B cell (primary cell): ENCODE measurements around the gene SP8. TPM values are rescaled to one million over a fixed set of nuclear protein-coding genes. Genes with fewer than 3 reads are reported as not detected.

Source experiments
- ATAC-seq: fragments of 200-7000 bp; cut with Tn5 transposase; one replicate; pipeline ENCODE4 v1.10.0; 2021; ENCODE audit warnings: low read depth, mild to moderate bottlenecking, moderate number of reproducible peaks, moderate library complexity
- CTCF ChIA-PET: fragments of 350-600 bp; sonication (Branson Sonifier 250); formaldehyde crosslinking; loops from one replicate; lab custom pipeline; 2021; ENCODE audit warnings: antibody characterized with exemption, inconsistent platforms; lab: Charles Lee
- POLR2A ChIA-PET: fragments of 350-600 bp; sonication (Branson Sonifier 250); formaldehyde crosslinking; loops from one replicate; lab custom pipeline; 2021; ENCODE audit warnings: antibody characterized with exemption; lab: Charles Lee
- DNase-seq: peaks from one replicate; pipeline ENCODE4 v3.0.0; 2013
- H2AFZ ChIP-seq: 2 replicates; pipeline ENCODE4 v1.6.1; 2012; ENCODE audit warnings: mild to moderate bottlenecking, low read depth, low read length; ENCODE audit not compliant: insufficient read depth, poor library complexity, severe bottlenecking
- H3K27ac ChIP-seq, 2 donors: 1 replicate in 1 of 2; 2 replicates in 1 of 2; pipeline ENCODE4 v1.5.1; 2012 to 2013; ENCODE audit warnings: low read length in 2 of 2, mild to moderate bottlenecking in 2 of 2, moderate library complexity in 1 of 2
- H3K27me3 ChIP-seq, 4 experiments: fragments of 200-600 bp in 1 of 4; sonication (generic) in 1 of 4; replicated peaks in 1 of 4; 1 replicate in 2 of 4; 2 replicates in 2 of 4; pipeline versions ENCODE4 v1.6.1 to v1.7.0; 2013 to 2016; ENCODE audit warnings: low read length in 3 of 4, mild to moderate bottlenecking in 2 of 4, mixed read lengths in 1 of 4, moderate library complexity in 1 of 4; ENCODE audit not compliant: insufficient read depth in 4 of 4, control insufficient read depth in 3 of 4; ENCODE audit errors: control extremely low read depth in 1 of 4
- H3K36me3 ChIP-seq, 2 experiments: replicated peaks in 1 of 2; 1 replicate in 1 of 2; 2 replicates in 1 of 2; pipeline versions ENCODE4 v1.6.1 to v1.7.1; 2013; ENCODE audit warnings: low read length in 1 of 2; ENCODE audit not compliant: insufficient read depth in 2 of 2, control insufficient read depth in 1 of 2; ENCODE audit errors: control extremely low read depth in 1 of 2, extremely low read depth in 1 of 2
- H3K4me1 ChIP-seq, 2 donors: fragments of 200-600 bp in 1 of 2; sonication (generic) in 1 of 2; 1 replicate in 1 of 2; 2 replicates in 1 of 2; pipeline versions ENCODE4 v1.5.1 to v1.6.1; 2013 to 2017; ENCODE audit warnings: low read length in 2 of 2; ENCODE audit not compliant: control insufficient read depth in 2 of 2, insufficient read depth in 2 of 2
- H3K4me2 ChIP-seq: replicated peaks from 2 replicates; pipeline ENCODE3; 2012; ENCODE audit warnings: mild to moderate bottlenecking, low read depth, low read length; ENCODE audit not compliant: poor library complexity, severe bottlenecking
- H3K4me3 ChIP-seq, 5 experiments: fragments of 200-600 bp in 1 of 5; sonication (generic) in 1 of 5; 1 replicate in 3 of 5; 2 replicates in 2 of 5; pipeline versions ENCODE4 v1.5.1 to v1.7.0; 2011 to 2016; ENCODE audit warnings: low read length in 4 of 5, mild to moderate bottlenecking in 4 of 5, low read depth in 2 of 5, control low read depth in 1 of 5, moderate library complexity in 1 of 5; ENCODE audit not compliant: insufficient read depth in 1 of 5; ENCODE audit errors: control extremely low read depth in 1 of 5, extremely low read depth in 1 of 5
- H3K79me2 ChIP-seq: fragments of 200-600 bp; sonication (generic); one replicate; pipeline ENCODE4 v1.6.0; 2016; ENCODE audit warnings: low read length; ENCODE audit not compliant: control insufficient read depth, insufficient read depth
- H3K9ac ChIP-seq: fragments of 200-600 bp; sonication (generic); 2 replicates; pipeline ENCODE4 v1.6.1; 2017; ENCODE audit warnings: mild to moderate bottlenecking, low read length, moderate library complexity
- H3K9me3 ChIP-seq, 3 donors: one replicate each; pipeline versions ENCODE4 v1.6.1 to v1.7.1; 2013; ENCODE audit warnings: low read length in 2 of 3; ENCODE audit not compliant: control insufficient read depth in 2 of 3, insufficient read depth in 1 of 3; ENCODE audit errors: control extremely low read depth in 1 of 3
- H4K20me1 ChIP-seq: 2 replicates; pipeline ENCODE4 v1.6.0; 2012; ENCODE audit warnings: mild to moderate bottlenecking, low read length; ENCODE audit not compliant: insufficient read depth, control insufficient read depth, poor library complexity, severe bottlenecking
- H3K27ac Mint-ChIP-seq: one replicate; pipeline ENCODE4 v1.8.0; 2021; ENCODE audit warnings: mixed read lengths
- H3K27me3 Mint-ChIP-seq: one replicate; pipeline ENCODE4 v1.8.0; 2021; ENCODE audit warnings: mixed read lengths
- H3K4me1 Mint-ChIP-seq: one replicate; pipeline ENCODE4 v1.8.0; 2021; ENCODE audit warnings: mixed read lengths
- H3K4me3 Mint-ChIP-seq: one replicate; pipeline ENCODE4 v1.8.0; 2021; ENCODE audit warnings: mixed read lengths
- H3K9me3 Mint-ChIP-seq: one replicate; pipeline ENCODE4 v1.8.0; 2022; ENCODE audit warnings: mixed read lengths; ENCODE audit not compliant: insufficient read depth
- EZH2 ChIP-seq: IDR thresholded peaks from 2 replicates; pipeline ENCODE4 v1.6.1; 2012; ENCODE audit warnings: borderline replicate concordance, low read depth, mild to moderate bottlenecking, moderate library complexity, low read length; ENCODE audit not compliant: insufficient read depth, poor library complexity, severe bottlenecking
- WGBS: methylation state at CpG from one replicate; pipeline ENCODE4 v1.1.5; 2013; ENCODE audit warnings: missing lambda C conversion rate; ENCODE audit not compliant: insufficient coverage; 5-methylcytosine and 5-hydroxymethylcytosine counted together
- intact Hi-C: fragments of 100-400 bp; cut with micrococcal nuclease; formaldehyde crosslinking; loops from one replicate; pipeline ENCODE4 v1.10.0; 2022
- polyA plus RNA-seq: library from polyadenylated mRNA; depleted of rRNA; stranded (reverse); fragments of >200 nt; gene quantifications from 2 replicates; pipeline ENCODE4 v1.2.3, GENCODE V29; 2012
- total RNA-seq, 2 donors: library from RNA; stranded (reverse); fragments of 120-200 nt in 1 of 2; gene quantifications; 1 replicate in 1 of 2; 2 replicates in 1 of 2; pipeline versions ENCODE4 v1.2.3 to v1.2.4, GENCODE V29; 2013 to 2022
- TF ChIP-seq, protein P1 (sequence below): fragments of 200-600 bp; IDR thresholded peaks from one replicate; pipeline ENCODE4 v1.8.0; 2022; ENCODE audit warnings: antibody characterized with exemption, mild to moderate bottlenecking

Gene SP8
- total and polyA plus RNA-seq, 2 donors (not counting 1 experiment from before 2014, with no cell fraction given), result not detected

DNA sequence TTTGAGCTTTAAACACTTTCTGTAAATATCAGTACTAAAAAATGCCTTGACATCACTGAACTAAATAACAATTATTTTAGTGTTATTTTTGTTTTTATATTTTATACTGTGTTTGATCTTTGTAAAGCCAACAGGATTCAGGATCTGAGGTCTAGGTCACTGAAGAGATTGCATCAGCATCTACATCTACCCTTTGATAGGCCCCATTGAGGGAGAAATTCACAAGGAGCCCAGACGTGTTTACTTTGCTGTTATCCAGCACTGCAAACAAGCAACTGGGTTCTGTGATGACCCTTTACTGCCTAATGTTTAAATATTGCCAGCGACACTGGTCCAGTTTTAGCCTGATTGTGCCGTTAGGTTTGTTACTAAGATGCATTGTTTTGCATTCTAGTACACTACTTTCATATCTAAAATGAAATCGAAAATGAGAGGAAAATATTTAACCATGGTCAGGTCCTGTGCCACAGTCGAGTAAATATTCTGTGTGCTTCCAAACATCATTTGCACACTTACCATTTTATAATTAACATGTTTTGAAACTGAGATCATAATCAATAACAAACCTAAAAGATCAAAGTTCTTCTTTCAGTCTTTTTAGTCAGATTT lies 48.7 kb downstream of the SP8 start:
- Histone ChIP-seq H3K4me1 (no peaks in the 10 kb centered on the region), H3K36me3 (no peaks in the 10 kb centered on the region), H2AFZ (no peak overlapping the region), H3K9ac (no peak overlapping the region), H4K20me1 (no peaks in the 10 kb centered on the region), H3K4me2 (no peak overlapping the region), H3K9me3 (no peaks in the 10 kb centered on the region), H3K4me3 (no peak overlapping the region), H3K79me2 (no peaks in the 10 kb centered on the region), H3K27me3 (no peaks in the 10 kb centered on the region), H3K27ac (no peak overlapping the region)
- no peak overlapping the region for H3K27ac Mint-ChIP-seq
- WGBS, result 71% methylated on average over 1 of the region's 5 CpGs
- no peaks in the 10 kb centered on the region for H3K4me1 Mint-ChIP-seq
- H3K27me3 Mint-ChIP-seq, result peaks cover 6% of the 10 kb centered on the region
- intact Hi-C loops, result no loop called here
- no peak for TF ChIP-seq EZH2
- TF ChIP-seq, protein P1, sequence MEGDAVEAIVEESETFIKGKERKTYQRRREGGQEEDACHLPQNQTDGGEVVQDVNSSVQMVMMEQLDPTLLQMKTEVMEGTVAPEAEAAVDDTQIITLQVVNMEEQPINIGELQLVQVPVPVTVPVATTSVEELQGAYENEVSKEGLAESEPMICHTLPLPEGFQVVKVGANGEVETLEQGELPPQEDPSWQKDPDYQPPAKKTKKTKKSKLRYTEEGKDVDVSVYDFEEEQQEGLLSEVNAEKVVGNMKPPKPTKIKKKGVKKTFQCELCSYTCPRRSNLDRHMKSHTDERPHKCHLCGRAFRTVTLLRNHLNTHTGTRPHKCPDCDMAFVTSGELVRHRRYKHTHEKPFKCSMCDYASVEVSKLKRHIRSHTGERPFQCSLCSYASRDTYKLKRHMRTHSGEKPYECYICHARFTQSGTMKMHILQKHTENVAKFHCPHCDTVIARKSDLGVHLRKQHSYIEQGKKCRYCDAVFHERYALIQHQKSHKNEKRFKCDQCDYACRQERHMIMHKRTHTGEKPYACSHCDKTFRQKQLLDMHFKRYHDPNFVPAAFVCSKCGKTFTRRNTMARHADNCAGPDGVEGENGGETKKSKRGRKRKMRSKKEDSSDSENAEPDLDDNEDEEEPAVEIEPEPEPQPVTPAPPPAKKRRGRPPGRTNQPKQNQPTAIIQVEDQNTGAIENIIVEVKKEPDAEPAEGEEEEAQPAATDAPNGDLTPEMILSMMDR, result no peak
- DNase-seq (no peak), ATAC-seq (no peak)
- H3K9me3 Mint-ChIP-seq, result no peaks in the 10 kb centered on the region
- H3K4me3 Mint-ChIP-seq, result no peak overlapping the region
- ChIA-PET POLR2A (no interaction called here), CTCF (no interaction called here)

DNA sequence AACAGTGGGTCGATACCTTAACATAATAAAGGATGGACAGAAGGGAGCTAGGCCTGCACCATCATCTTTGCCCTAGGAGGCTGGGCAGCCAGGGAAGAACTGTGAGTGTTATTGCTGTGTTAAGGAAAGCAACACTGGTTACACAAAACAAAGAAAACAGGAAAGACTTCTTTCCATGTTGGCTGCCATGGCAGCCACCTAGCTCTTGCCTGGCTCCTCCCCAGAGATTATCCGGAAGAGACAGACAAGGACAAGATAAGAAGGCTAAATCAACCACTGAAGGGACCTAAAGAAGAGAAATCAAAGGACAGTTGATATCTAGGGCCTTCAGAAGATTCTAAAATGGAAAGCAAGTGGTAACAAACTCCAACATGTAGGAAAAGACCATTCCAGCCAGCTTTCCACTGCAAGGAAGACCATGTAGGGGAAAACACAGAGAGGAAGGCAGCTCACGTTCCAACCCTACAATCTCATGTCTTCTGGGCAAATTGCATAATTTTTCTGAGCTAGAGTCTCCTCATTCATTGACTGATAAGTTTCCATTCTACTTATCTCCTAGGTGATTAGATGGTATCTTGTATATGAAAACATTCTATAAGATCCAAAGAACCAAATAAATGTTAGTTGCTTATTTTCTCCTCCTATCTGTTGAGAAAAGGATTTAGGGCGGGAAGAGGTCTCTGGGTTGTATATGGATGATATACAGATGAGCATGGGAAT lies 51.2 kb downstream of the SP8 start:
- no peak for DNase-seq
- Histone ChIP-seq H3K4me1 (no peaks in the 10 kb centered on the region), H4K20me1 (no peaks in the 10 kb centered on the region), H3K27ac (no peak overlapping the region), H3K9me3 (no peaks in the 10 kb centered on the region), H3K36me3 (no peaks in the 10 kb centered on the region), H3K27me3 (no peaks in the 10 kb centered on the region), H3K79me2 (no peaks in the 10 kb centered on the region), H3K4me3 (no peak overlapping the region), H3K4me2 (no peak overlapping the region), H2AFZ (no peak overlapping the region), H3K9ac (no peak overlapping the region)
- intact Hi-C loops, result no loop called here
- CTCF ChIA-PET, result no interaction called here
- H3K27ac Mint-ChIP-seq, result no peak overlapping the region
- POLR2A ChIA-PET, result no interaction called here
- no peak for TF ChIP-seq EZH2
- TF ChIP-seq, protein P1, result no peak
- no peak for ATAC-seq
- peaks cover 15% of the 10 kb centered on the region for H3K27me3 Mint-ChIP-seq
- H3K4me3 Mint-ChIP-seq, result no peak overlapping the region
- 70% methylated on average over 2 of the region's 4 CpGs for WGBS
- no peaks in the 10 kb centered on the region for H3K4me1 Mint-ChIP-seq
- no peaks in the 10 kb centered on the region for H3K9me3 Mint-ChIP-seq
